ENCODE results near the gene FOXRED2. TPM values are rescaled to one million over a fixed set of nuclear protein-coding genes. Genes with fewer than 3 reads are reported as not detected.

FOXRED2 gene
- total and polyA plus RNA-seq, 2 experiments from 2014 or later, result 11.5 to 38.3 TPM

- TF ChIP-seq ZNF462 (CRISPR knock-in tag; IDR thresholded peaks at IDR 0.05), result no peak
These were observed 13.1 kb downstream of the FOXRED2 start (continued) for GRCh38 chr22:36493690-36494110.

GRCh38 chr22:36492109-36492508 lies 14.7 kb downstream of the FOXRED2 start:
- Mint-ChIP-seq H3K4me3 (no peak overlapping the region), H3K36me3 (ENCODE audit: low read depth) (peaks cover 49% of the 10 kb centered on the region)
- H3K4me2 ChIP-seq, result no peak overlapping the region
- TF ChIP-seq STAT1 (IDR thresholded peaks at IDR 0.05; ENCODE audit: unreplicated experiment) (no peak), JUNB (IDR thresholded peaks at IDR 0.05; ENCODE audit: unreplicated experiment) (no peak), EZH2 (IDR thresholded peaks at IDR 0.05; ENCODE audit: low read depth, unreplicated experiment) (no peak), EZH2phosphoT487 (IDR thresholded peaks at IDR 0.05; ENCODE audit: unreplicated experiment) (no peak), CREB1 (CRISPR knock-in tag; IDR thresholded peaks at IDR 0.05; ENCODE audit: low read depth) (no peak), CTCF (conservative IDR thresholded peaks at IDR 0.05; ENCODE audit: low read depth in 2 of 2) (no peak), ETS1 (IDR thresholded peaks at IDR 0.05) (no peak), NANOG (IDR thresholded peaks at IDR 0.05; ENCODE audit: borderline replicate concordance) (no peak), ZNF114 (CRISPR knock-in tag; IDR thresholded peaks at IDR 0.05) (no peak), REST (IDR thresholded peaks at IDR 0.05; ENCODE audit: unreplicated experiment) (no peak)

More at GRCh38 chr22:36492109-36492508, 14.7 kb downstream of the FOXRED2 start:
- H3K79me2 ChIP-seq (replicated peaks; ENCODE audit: insufficient read depth), result no peaks in the 10 kb centered on the region
- Mint-ChIP-seq H3K9me3 (peaks cover 6% of the 10 kb centered on the region), H3K4me1 (no peaks in the 10 kb centered on the region), H3K27ac (no peak overlapping the region), H3K27me3 (ENCODE audit: insufficient read depth, low read depth, poor library complexity) (peaks cover 4% of the 10 kb centered on the region)
- no peak overlapping the region for H2AFZ ChIP-seq
- H3K4me3 ChIP-seq, result no peak overlapping the region
- H3F3A ChIP-seq (replicated peaks; ENCODE audit: low read depth), result no peaks in the 10 kb centered on the region
- ATAC-seq (no peak), DNase-seq (ENCODE audit: low spot score) (no peak)
- H4K20me1 ChIP-seq (replicated peaks; ENCODE audit: insufficient read depth), result no peaks in the 10 kb centered on the region
- H3K9me2 ChIP-seq (ENCODE audit: insufficient read depth), result no peaks in the 10 kb centered on the region
- H3K27ac ChIP-seq (ENCODE audit: low read depth), result no peak overlapping the region
- H3K4me1 ChIP-seq (ENCODE audit: insufficient read depth), result no peaks in the 10 kb centered on the region
- H3K36me3 ChIP-seq (ENCODE audit: insufficient read depth), result no peaks in the 10 kb centered on the region; the same call in 1 of the 2 replicates
- no peaks in the 10 kb centered on the region for H3K27me3 ChIP-seq (ENCODE audit: insufficient read depth)

All from GM23338 (cell line).